Measurements from ENCODE around the gene IL15RA. TPM values are rescaled to one million over a fixed set of nuclear protein-coding genes. Genes with fewer than 3 reads are reported as not detected.

The IL15RA gene
- polyA plus RNA-seq, 2 of the 4 experiments (the other 2 are of a cell fraction), result 0.46 to 0.83 TPM

DNA sequence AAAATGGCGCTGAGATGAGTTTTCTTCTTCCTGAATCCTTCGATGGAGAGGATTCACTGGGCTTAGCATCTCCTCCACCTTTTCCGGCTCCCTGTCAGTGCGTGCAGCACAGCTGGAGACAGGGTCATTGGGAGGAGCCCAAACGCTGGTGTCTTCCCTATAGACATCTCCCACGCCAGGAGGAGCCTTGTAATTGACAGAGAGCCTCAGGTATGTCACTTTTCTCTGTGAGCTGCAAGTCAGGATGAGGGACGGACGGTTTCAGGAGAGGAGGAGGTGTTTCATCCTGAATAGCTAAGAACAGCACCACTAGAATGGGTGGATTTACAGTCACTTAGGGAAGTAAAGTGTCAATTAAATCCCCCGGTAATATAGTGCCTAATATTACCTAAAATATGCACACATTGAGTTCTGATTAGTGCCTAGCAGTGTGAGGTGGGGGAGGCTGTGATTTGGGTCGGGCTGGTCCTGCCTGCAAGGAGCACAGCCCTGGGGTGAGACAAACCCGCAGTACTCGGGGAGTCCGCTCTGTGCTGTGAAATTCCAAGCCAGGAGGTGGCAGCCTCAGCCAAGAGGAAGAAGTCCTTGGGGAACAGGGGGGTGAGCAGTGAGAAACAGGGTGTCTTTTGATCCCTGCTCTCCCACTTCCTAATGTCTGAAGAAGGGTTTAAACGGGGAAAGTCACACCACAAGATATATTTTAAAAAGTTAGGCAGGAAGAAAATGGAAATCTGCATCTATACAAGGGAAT lies 28.2 kb downstream of the IL15RA start:
- WGBS (ENCODE audit: missing lambda C conversion rate), result 43% methylated on average over 14 of the region's 14 CpGs
- H3K27ac ChIP-seq, result no peak overlapping the region
- DNase-seq (ENCODE audit: low read depth in 1 of 2, low spot score in 1 of 2) (peak; percentile 62 to 73), FAIRE-seq (peak; percentile 46), ATAC-seq (peak; percentile 82 to 92)
- no peaks in the 10 kb centered on the region for H3K9me3 ChIP-seq
- no peak overlapping the region for H3K4me3 ChIP-seq
- CTCF ChIA-PET, result interaction anchor here (0.7 to 1.9 kb wide), 12 partner anchors 8 to 461 kb away, joined by 3 to 13 read pairs (median 4); partner anchors contain the start of genes IL15RA and PFKFB3
- peaks cover 28% of the 10 kb centered on the region for H3K4me1 ChIP-seq
- TF ChIP-seq JUNB (IDR thresholded peaks at IDR 0.05), result no peak
- TF ChIP-seq RAD21 (conservative IDR thresholded peaks at IDR 0.05 in 1 of 2, IDR thresholded peaks at IDR 0.05 in 1 of 2), result peak; percentile 79 to 88
- TF ChIP-seq CTCF (IDR thresholded peaks at IDR 0.05), result peak; percentile 64
- no peak for TF ChIP-seq CEBPB (IDR thresholded peaks at IDR 0.05)
- TF ChIP-seq NPAS2 (CRISPR knock-in tag; IDR thresholded peaks at IDR 0.05; ENCODE audit: borderline replicate concordance), result no peak
- TF ChIP-seq SMC3 (IDR thresholded peaks at IDR 0.05), result peak; percentile 48; the same call in 2 of the 3 replicates
- 0 out of 3 replicates have a peak overlapping the region, but pooled peaks have one; percentile 7 for H3K4me2 ChIP-seq
- POLR2A ChIA-PET, result no interaction called here

- ATAC-seq (no peak), DNase-seq (ENCODE audit: low read depth in 1 of 2, low spot score in 1 of 2) (no peak), FAIRE-seq (no peak)
- no peak overlapping the region for H3K4me2 ChIP-seq
- no peak for TF ChIP-seq FOXS1 (CRISPR knock-in tag; IDR thresholded peaks at IDR 0.05)
- no peak for TF ChIP-seq RAD21 (conservative IDR thresholded peaks at IDR 0.05 in 1 of 2, IDR thresholded peaks at IDR 0.05 in 1 of 2)
- no peak for TF ChIP-seq JUNB (IDR thresholded peaks at IDR 0.05)
- no peak for TF ChIP-seq GATA3 (IDR thresholded peaks at IDR 0.05; ENCODE audit: borderline replicate concordance)
- no peak for TF ChIP-seq POLR2AphosphoS2 (conservative IDR thresholded peaks at IDR 0.05; ENCODE audit: low read length)
- no peak for TF ChIP-seq MAZ (IDR thresholded peaks at IDR 0.05; ENCODE audit: borderline replicate concordance, low read depth, low read length)
- TF ChIP-seq HOXB13 (CRISPR knock-in tag; IDR thresholded peaks at IDR 0.05; ENCODE audit: low read depth), result no peak
- TF ChIP-seq MAFK (IDR thresholded peaks at IDR 0.05; ENCODE audit: partially characterized antibody), result no peak
- TF ChIP-seq, protein P1, sequence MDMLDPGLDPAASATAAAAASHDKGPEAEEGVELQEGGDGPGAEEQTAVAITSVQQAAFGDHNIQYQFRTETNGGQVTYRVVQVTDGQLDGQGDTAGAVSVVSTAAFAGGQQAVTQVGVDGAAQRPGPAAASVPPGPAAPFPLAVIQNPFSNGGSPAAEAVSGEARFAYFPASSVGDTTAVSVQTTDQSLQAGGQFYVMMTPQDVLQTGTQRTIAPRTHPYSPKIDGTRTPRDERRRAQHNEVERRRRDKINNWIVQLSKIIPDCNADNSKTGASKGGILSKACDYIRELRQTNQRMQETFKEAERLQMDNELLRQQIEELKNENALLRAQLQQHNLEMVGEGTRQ (IDR thresholded peaks at IDR 0.05), result no peak
- TF ChIP-seq FOSL2 (IDR thresholded peaks at IDR 0.05), result no peak
- TF ChIP-seq FOSL2 (CRISPR knock-in tag; IDR thresholded peaks at IDR 0.05), result no peak
- TF ChIP-seq, protein P2, sequence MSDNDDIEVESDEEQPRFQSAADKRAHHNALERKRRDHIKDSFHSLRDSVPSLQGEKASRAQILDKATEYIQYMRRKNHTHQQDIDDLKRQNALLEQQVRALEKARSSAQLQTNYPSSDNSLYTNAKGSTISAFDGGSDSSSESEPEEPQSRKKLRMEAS (IDR thresholded peaks at IDR 0.05), result no peak
- no peak for TF ChIP-seq KDM1A (IDR thresholded peaks at IDR 0.05; ENCODE audit: low read depth)
- TF ChIP-seq, protein P3, sequence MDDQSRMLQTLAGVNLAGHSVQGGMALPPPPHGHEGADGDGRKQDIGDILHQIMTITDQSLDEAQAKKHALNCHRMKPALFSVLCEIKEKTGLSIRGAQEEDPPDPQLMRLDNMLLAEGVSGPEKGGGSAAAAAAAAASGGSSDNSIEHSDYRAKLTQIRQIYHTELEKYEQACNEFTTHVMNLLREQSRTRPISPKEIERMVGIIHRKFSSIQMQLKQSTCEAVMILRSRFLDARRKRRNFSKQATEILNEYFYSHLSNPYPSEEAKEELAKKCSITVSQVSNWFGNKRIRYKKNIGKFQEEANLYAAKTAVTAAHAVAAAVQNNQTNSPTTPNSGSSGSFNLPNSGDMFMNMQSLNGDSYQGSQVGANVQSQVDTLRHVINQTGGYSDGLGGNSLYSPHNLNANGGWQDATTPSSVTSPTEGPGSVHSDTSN (IDR thresholded peaks at IDR 0.05), result no peak
- no peak for TF ChIP-seq RARB (CRISPR knock-in tag; IDR thresholded peaks at IDR 0.05)
- TF ChIP-seq TFCP2L1 (CRISPR knock-in tag; IDR thresholded peaks at IDR 0.05), result no peak
- TF ChIP-seq POLR2A (IDR thresholded peaks at IDR 0.05; ENCODE audit: low read length), result no peak
- no peak for TF ChIP-seq RFX5 (IDR thresholded peaks at IDR 0.05)
- TF ChIP-seq HMGXB4 (CRISPR knock-in tag; IDR thresholded peaks at IDR 0.05; ENCODE audit: borderline replicate concordance), result no peak
- TF ChIP-seq SREBF2 (IDR thresholded peaks at IDR 0.05), result no peak
- 70% methylated on average over 6 of the region's 6 CpGs for WGBS (ENCODE audit: missing lambda C conversion rate)
- peaks cover 32% of the 10 kb centered on the region for H3K4me1 ChIP-seq
- ChIA-PET POLR2A (no interaction called here), CTCF (interaction anchor here (1.1 to 1.9 kb wide), 5 partner anchors 9 to 462 kb away, joined by 3 to 13 read pairs (median 3); no protein-coding TSS in a partner anchor)
- H3K9me3 ChIP-seq, result no peaks in the 10 kb centered on the region
- no peak overlapping the region for H3K27ac ChIP-seq
- no peak overlapping the region for H3K4me3 ChIP-seq
These were observed 29.1 kb downstream of the IL15RA start for GRCh38 chr10:5948208-5948585.
